ENCODE data around the gene LRRC27. TPM values are rescaled to one million over a fixed set of nuclear protein-coding genes. Genes with fewer than 3 reads are reported as not detected.

LRRC27 gene
- total RNA-seq, 4 donors from 2014 or later, result 5.1 to 22.3 (median 18.5) TPM

GRCh38 chr10:132395704-132396493, 63.9 kb downstream of the LRRC27 start:
- H3K4me3 ChIP-seq, result peak overlapping the region; percentile 70 to 93 (median 90)
- H3K36me3 ChIP-seq, result no peaks in the 10 kb centered on the region
- peaks cover 0 to 44% (median 30%) of the 10 kb centered on the region in 4 donors for H3K4me1 ChIP-seq
- peak overlapping the region; percentile 95 to 99 (median 96) for H3K27ac ChIP-seq
- TF ChIP-seq, protein P1, sequence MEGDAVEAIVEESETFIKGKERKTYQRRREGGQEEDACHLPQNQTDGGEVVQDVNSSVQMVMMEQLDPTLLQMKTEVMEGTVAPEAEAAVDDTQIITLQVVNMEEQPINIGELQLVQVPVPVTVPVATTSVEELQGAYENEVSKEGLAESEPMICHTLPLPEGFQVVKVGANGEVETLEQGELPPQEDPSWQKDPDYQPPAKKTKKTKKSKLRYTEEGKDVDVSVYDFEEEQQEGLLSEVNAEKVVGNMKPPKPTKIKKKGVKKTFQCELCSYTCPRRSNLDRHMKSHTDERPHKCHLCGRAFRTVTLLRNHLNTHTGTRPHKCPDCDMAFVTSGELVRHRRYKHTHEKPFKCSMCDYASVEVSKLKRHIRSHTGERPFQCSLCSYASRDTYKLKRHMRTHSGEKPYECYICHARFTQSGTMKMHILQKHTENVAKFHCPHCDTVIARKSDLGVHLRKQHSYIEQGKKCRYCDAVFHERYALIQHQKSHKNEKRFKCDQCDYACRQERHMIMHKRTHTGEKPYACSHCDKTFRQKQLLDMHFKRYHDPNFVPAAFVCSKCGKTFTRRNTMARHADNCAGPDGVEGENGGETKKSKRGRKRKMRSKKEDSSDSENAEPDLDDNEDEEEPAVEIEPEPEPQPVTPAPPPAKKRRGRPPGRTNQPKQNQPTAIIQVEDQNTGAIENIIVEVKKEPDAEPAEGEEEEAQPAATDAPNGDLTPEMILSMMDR (IDR thresholded peaks at IDR 0.05), result no peak
- TF ChIP-seq POLR2A (IDR thresholded peaks at IDR 0.05), result peak; percentile 74 to 84
- DNase-seq, result peak; percentile 48 to 86 (median 86)
- no peaks in the 10 kb centered on the region for H3K27me3 ChIP-seq
- no peaks in the 10 kb centered on the region for H3K9me3 ChIP-seq

- Histone ChIP-seq H3K36me3 (no peaks in the 10 kb centered on the region), H3K27me3 (no peaks in the 10 kb centered on the region), H3K4me3 (peak overlapping the region; percentile 70 to 93 (median 90)), H3K27ac (peak overlapping the region; percentile 95 to 99 (median 96)), H3K9me3 (no peaks in the 10 kb centered on the region), H3K4me1 (peaks cover 0 to 51% (median 30%) of the 10 kb centered on the region in 4 donors)
- DNase-seq, result peak; percentile 72 to 87 (median 82)
- TF ChIP-seq POLR2A (IDR thresholded peaks at IDR 0.05), result no peak
- TF ChIP-seq, protein P1 (IDR thresholded peaks at IDR 0.05), result peak; percentile 24 to 62 (median 56)
Measured at GRCh38 chr10:132396494-132397035, 64.6 kb downstream of the LRRC27 start.

DNA sequence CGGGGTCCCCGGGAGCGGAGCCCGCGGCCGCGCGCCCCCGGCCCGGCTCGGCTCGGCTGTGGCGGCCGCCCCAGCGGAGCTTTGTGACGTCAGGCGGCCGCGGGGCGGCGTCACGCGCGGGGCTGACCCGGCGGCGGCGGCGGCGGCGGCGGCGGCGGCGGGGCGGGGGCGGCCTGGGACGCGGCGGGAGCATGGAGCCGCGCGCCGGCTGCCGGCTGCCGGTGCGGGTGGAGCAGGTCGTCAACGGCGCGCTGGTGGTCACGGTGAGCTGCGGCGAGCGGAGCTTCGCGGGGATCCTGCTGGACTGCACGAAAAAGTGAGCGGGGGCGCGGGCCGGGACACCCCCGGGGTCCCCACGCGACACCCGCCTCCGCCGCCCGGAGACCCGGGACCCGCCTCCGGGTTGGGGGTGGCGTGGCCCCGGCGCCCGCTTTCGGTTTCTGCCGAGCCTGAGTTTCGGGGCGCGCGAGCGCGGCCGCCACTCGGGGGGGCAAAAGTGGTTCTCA, 65.1 kb downstream of the LRRC27 start, which contains the start of gene PWWP2B:
PWWP2B (plus strand) TSS at position 165 of the 506 bp plus-strand sequence; CDS start at position 192, 27 bp downstream.
- Histone ChIP-seq H3K27ac (peak within 1 kb of the TSS; percentile 95 to 99 (median 96)), H3K36me3 (no peaks in the 10 kb centered on the region), H3K9me3 (no peaks in the 10 kb centered on the region), H3K27me3 (no peaks in the 10 kb centered on the region), H3K4me1 (peaks cover 0 to 56% (median 30%) of the 10 kb centered on the region in 4 donors), H3K4me3 (peak within 1 kb of the TSS; percentile 90 to 99 (median 92))
- TF ChIP-seq, protein P1 (IDR thresholded peaks at IDR 0.05), result no peak
- peak; percentile 17 to 67 for TF ChIP-seq POLR2A (IDR thresholded peaks at IDR 0.05)
- peak; percentile 64 to 83 (median 82) for DNase-seq

- Histone ChIP-seq H3K36me3 (no peaks in the 10 kb centered on the region), H3K9me3 (no peaks in the 10 kb centered on the region), H3K4me3 (peak overlapping the region; percentile 90 to 99 (median 92)), H3K27me3 (no peaks in the 10 kb centered on the region), H3K27ac (peak overlapping the region; percentile 95 to 99 (median 96)), H3K4me1 (peaks cover 0 to 58% (median 30%) of the 10 kb centered on the region in 4 donors)
- no peak for TF ChIP-seq POLR2A (IDR thresholded peaks at IDR 0.05)
- TF ChIP-seq, protein P1 (IDR thresholded peaks at IDR 0.05), result peak in 3 of 6 experiments; percentile 10 to 33 (median 30)
- DNase-seq, result peak; percentile 76 to 86 (median 82)
Measured at GRCh38 chr10:132397671-132398565, 65.9 kb downstream of the LRRC27 start.

DNA sequence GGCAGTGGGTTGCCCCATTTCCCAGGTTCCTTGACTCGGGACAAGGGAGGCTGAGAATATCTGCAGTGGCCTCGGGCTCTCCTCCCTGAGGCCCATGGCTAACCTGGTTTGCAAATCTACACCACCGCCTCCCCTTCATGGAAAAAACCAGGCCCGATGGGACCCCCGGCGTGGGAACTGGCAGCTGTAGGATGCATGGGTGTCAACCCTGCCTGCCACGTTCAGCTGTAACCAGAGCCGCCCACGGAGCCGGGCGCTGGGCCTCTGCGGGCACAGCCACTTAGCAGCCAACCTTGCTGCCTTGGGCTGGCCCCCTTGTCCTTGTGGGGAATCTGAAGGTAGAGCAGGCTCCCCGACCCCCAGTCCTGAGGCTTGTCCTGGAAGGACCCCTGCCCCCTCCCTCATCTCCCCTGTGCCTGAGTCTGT, 66.6 kb downstream of the LRRC27 start:
- Histone ChIP-seq H3K36me3 (no peaks in the 10 kb centered on the region), H3K9me3 (no peaks in the 10 kb centered on the region), H3K27me3 (no peaks in the 10 kb centered on the region), H3K27ac (peak overlapping the region in 2 of 4 donors; percentile 95), H3K4me1 (peaks cover 0 to 58% (median 30%) of the 10 kb centered on the region in 4 donors), H3K4me3 (peak overlapping the region in 2 of 4 donors; percentile 90 to 93)
- no peak for TF ChIP-seq POLR2A (IDR thresholded peaks at IDR 0.05)
- TF ChIP-seq, protein P1 (IDR thresholded peaks at IDR 0.05), result no peak
- DNase-seq, result no peak

All from Peyer's patch (tissue), 4 donors.